Measurements from ENCODE around the gene MLLT1. TPM values are rescaled to one million over a fixed set of nuclear protein-coding genes. Genes with fewer than 3 reads are reported as not detected.

MLLT1 gene
- total RNA-seq, 4 donors from 2014 or later: 16.0 to 29.0 (median 22.7) TPM

DNA sequence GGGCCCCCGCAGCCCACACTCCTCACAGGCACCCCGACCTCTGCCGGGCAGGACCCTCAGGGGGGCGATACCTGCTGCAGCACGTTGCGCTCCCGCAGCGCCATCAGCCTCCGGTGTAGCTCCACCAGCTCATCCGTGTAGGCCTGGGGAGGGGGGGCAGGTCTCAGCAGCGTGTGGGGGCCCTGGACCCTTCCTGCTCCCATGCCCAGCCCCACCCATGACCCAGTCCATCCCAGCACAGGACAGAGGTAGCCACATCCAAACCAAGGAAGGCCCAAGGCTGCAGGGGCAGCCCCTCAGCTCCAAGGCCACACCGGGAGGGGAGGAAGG lies 66.5 kb downstream of the MLLT1 start:
- H3K27me3 ChIP-seq: no peaks in the 10 kb centered on the region
- no peak overlapping the region for H3K4me3 ChIP-seq
- H3K36me3 ChIP-seq: peaks cover 52% of the 10 kb centered on the region
- no peak for TF ChIP-seq POLR2A (IDR thresholded peaks at IDR 0.05)
- no peak overlapping the region for H3K27ac ChIP-seq
- DNase-seq (ENCODE audit: low spot score in 2 of 2): peak in 1 of 2 donors; percentile 52
- H3K4me1 ChIP-seq: peaks cover 2% of the 10 kb centered on the region
- 90% methylated on average over 2 of the region's 12 CpGs for WGBS
- H3K9me3 ChIP-seq: no peaks in the 10 kb centered on the region

DNA sequence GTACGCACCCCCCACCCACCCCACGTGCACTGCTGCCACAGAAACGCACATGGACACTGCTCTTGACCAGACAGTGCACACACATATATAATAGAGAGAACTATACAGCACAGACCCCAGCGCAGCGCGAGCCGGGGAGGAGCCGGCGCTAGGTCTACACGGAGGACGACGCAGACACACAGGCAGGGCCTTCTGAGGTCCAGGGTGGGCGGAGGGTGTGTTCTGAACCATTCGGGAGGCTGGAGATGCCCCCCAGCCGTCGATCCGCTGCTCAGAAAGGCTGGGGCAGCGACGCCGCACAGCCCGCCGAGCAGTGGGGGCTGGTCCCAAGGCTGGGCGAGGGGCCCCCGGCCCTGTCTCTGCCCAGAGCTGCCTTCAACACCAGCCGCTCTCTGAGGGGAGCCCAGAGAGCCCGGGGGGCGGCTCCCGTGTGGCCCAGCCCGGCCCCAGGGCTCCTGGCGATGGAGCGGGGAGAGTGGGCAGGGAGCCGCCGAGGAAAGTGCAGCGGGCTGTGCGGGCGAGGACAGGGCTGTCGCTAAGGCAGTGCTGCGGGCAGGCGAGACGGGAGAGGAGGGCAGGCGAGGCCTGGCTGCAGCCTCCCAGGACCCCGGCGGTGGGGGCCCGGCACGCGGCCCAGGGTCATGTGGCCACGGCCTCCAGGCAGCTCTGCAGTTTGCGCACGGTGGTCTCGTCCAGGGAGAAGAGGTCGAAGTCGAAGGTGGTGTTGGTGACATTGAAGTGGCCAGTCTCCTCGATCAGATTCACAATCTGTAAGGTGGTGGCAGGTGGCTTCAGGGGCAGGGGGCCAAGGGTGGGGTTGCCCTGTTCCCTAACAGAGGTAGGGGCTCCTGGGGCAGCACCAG lies 67.1 kb downstream of the MLLT1 start:
- DNase-seq (ENCODE audit: low spot score in 2 of 2): peak in 1 of 2 donors; percentile 54
- WGBS: 95% methylated on average over 33 of the region's 53 CpGs
- H3K27me3 ChIP-seq: no peaks in the 10 kb centered on the region
- H3K27ac ChIP-seq: no peak overlapping the region
- no peaks in the 10 kb centered on the region for H3K4me1 ChIP-seq
- H3K36me3 ChIP-seq: peaks cover 52% of the 10 kb centered on the region
- no peak overlapping the region for H3K4me3 ChIP-seq
- no peaks in the 10 kb centered on the region for H3K9me3 ChIP-seq
- TF ChIP-seq POLR2A (IDR thresholded peaks at IDR 0.05): no peak
- TF ChIP-seq, protein P1, sequence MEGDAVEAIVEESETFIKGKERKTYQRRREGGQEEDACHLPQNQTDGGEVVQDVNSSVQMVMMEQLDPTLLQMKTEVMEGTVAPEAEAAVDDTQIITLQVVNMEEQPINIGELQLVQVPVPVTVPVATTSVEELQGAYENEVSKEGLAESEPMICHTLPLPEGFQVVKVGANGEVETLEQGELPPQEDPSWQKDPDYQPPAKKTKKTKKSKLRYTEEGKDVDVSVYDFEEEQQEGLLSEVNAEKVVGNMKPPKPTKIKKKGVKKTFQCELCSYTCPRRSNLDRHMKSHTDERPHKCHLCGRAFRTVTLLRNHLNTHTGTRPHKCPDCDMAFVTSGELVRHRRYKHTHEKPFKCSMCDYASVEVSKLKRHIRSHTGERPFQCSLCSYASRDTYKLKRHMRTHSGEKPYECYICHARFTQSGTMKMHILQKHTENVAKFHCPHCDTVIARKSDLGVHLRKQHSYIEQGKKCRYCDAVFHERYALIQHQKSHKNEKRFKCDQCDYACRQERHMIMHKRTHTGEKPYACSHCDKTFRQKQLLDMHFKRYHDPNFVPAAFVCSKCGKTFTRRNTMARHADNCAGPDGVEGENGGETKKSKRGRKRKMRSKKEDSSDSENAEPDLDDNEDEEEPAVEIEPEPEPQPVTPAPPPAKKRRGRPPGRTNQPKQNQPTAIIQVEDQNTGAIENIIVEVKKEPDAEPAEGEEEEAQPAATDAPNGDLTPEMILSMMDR (IDR thresholded peaks at IDR 0.05): no peak
- TF ChIP-seq POLR2AphosphoS5 (IDR thresholded peaks at IDR 0.05): no peak
- no peak for TF ChIP-seq EP300 (IDR thresholded peaks at IDR 0.05)

DNA sequence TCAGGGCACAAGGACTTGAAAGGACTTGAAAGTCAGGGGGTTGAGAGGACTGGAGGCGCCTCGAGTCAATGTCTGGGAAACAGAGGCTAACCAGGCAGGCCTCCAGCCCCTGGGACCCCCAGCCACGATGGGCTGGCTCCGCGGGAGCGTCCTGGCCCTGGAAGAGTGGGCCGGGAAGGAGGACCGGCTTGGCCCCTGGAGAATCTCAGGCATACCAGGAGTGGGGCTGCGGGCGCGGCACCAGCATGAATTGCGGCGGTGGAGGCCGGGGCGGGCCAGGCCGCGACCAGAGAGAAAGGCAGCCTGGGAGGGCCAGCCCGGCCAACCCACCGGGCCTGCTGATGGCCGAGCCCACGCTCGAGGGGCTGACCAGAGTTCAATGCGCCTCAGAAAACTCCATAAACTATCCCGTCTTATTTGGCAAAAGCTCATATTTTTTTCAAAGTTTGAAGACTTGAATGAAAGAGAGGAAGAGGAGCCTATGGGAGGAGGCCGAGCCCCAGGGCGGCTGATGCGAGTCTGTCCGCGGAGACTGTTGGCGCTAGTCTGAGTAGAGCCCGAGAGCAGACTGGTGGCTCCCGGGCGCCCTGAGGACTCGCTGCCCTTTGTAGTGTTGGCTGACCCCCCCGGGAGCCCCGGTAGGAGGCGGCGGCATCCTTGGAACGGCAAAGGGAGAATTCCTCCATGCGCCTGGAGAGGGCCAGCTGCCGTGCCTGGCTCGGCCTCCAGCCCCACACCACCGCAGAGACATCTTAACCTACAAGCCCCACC lies 68.0 kb downstream of the MLLT1 start:
- no peaks in the 10 kb centered on the region for H3K27me3 ChIP-seq
- H3K36me3 ChIP-seq: peaks cover 48% of the 10 kb centered on the region
- H3K27ac ChIP-seq: no peak overlapping the region
- WGBS: 77% methylated on average over 21 of the region's 43 CpGs
- no peaks in the 10 kb centered on the region for H3K4me1 ChIP-seq
- TF ChIP-seq POLR2AphosphoS5 (IDR thresholded peaks at IDR 0.05): no peak
- TF ChIP-seq EP300 (IDR thresholded peaks at IDR 0.05): no peak
- no peak for TF ChIP-seq POLR2A (IDR thresholded peaks at IDR 0.05)
- TF ChIP-seq, protein P1 (IDR thresholded peaks at IDR 0.05): no peak
- no peak overlapping the region for H3K4me3 ChIP-seq
- no peak for DNase-seq (ENCODE audit: low spot score in 2 of 2)
- H3K9me3 ChIP-seq: no peaks in the 10 kb centered on the region

DNA sequence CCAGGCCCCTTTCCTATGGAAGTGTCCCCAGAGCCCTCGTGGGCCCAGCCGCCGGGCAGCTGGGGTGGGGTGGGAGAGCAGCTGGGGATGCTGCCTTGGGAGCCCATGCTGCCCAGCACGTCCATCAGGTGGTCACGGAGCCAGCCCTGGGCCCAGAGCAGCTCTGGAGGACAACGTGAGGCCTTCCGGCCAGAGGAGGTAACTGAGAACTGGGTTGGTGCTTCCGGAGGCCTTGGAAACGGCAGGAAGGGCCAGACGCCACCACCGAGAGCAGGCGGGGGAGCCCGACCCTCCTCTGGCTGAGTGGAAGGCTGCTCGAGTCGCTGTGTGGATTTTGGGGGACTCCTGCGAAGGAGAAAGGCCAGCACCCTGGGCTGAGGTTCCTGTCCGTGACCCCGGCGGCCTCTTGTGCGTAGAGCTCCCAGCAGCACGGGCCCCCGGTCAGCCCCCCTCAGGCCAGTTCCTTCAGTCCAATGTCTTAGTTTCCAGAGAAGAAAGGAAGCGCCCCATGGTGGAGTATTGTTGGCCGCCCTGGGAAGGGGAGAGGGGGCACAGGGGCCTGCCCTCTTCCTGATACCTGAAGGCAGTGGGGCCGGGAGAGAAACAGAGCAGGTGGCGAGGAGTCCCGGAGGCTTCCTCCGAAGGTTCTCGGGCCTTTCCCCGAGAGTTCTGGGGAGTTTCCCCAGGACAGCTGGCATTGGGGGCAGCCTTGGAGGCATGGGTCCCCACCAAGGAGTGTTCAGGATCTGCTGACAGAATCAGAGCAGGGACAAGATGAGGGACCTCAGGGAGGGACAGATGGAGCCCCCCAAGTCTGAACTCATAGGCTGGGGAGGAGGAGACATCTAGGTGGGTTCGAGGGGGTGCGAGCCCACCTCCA lies 68.8 kb downstream of the MLLT1 start:
- Histone ChIP-seq H3K4me3 (no peak overlapping the region), H3K36me3 (peaks cover 42% of the 10 kb centered on the region), H3K9me3 (no peaks in the 10 kb centered on the region), H3K4me1 (no peaks in the 10 kb centered on the region), H3K27ac (no peak overlapping the region), H3K27me3 (no peaks in the 10 kb centered on the region)
- TF ChIP-seq POLR2AphosphoS5 (IDR thresholded peaks at IDR 0.05) (no peak), POLR2A (IDR thresholded peaks at IDR 0.05) (no peak), EP300 (IDR thresholded peaks at IDR 0.05) (no peak)
- TF ChIP-seq, protein P1 (IDR thresholded peaks at IDR 0.05): no peak
- WGBS: 83% methylated on average over 21 of the region's 32 CpGs
- DNase-seq (ENCODE audit: low spot score in 2 of 2): peak in 1 of 2 donors; percentile 60

DNA sequence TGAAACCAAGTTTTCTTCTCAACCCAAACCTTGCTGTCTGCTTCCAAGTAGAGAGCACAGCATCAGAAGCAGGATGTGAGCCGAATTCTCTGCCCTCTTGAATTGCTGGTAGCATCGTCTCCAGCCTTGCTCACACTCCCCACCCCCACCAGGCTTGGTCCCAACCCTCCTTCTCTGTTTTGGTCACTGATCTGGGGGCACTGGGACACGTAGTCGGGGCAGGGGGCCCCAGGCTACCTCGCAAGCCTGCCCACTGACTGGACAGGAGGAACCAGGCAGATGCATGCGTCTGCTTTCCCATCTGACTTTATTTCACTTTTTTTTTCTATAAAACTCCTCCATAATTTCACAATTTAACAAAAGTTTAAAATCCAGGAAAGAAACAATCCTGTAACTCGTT lies 69.7 kb downstream of the MLLT1 start:
- TF ChIP-seq, protein P1 (IDR thresholded peaks at IDR 0.05): no peak
- no peak for TF ChIP-seq POLR2AphosphoS5 (IDR thresholded peaks at IDR 0.05)
- no peaks in the 10 kb centered on the region for H3K4me1 ChIP-seq
- H3K4me3 ChIP-seq: no peak overlapping the region
- H3K27me3 ChIP-seq: no peaks in the 10 kb centered on the region
- 88% methylated on average over 7 of the region's 7 CpGs for WGBS
- H3K9me3 ChIP-seq: no peaks in the 10 kb centered on the region
- H3K27ac ChIP-seq: no peak overlapping the region
- DNase-seq (ENCODE audit: low spot score in 2 of 2): no peak
- peaks cover 33% of the 10 kb centered on the region for H3K36me3 ChIP-seq

Measured in suprapubic skin (tissue), 4 donors.